A673 (cell line): Measurements from ENCODE around the gene CACNG4. TPM values are rescaled to one million over a fixed set of nuclear protein-coding genes. Genes with fewer than 3 reads are reported as not detected.

Experiments
- BruUV-seq: library from RNA; stranded (reverse); fragments of 400-500 nt; replicated peaks from 2 replicates; lab custom pipeline; 2021; lab: Mats Ljungman, UMichigan
- CTCF ChIA-PET: fragments of 300-600 bp; sonication (Branson Sonifier 250); formaldehyde crosslinking; loops from one replicate; lab custom pipeline; 2022; ENCODE audit warnings: antibody characterized with exemption; lab: Charles Lee
- POLR2A ChIA-PET: fragments of 300-600 bp; sonication (Branson Sonifier 250); formaldehyde crosslinking; loops from one replicate; lab custom pipeline; 2022; ENCODE audit warnings: antibody characterized with exemption; ENCODE audit not compliant: low non-redundant PET; lab: Charles Lee
- DNase-seq: peaks from one replicate; pipeline ENCODE4 v3.0.0-alpha.2; 2015; ENCODE audit warnings: low spot score
- H3K27ac ChIP-seq: fragments of 200-600 bp; sonication (generic); 2 replicates; pipeline ENCODE4 v1.5.1; 2016; ENCODE audit warnings: mixed run types, low read depth, mild to moderate bottlenecking, mixed read lengths, antibody characterized with exemption, low read length; ENCODE audit not compliant: poor library complexity, severe bottlenecking
- H3K27me3 ChIP-seq: fragments of 200-600 bp; sonication (generic); replicated peaks from 2 replicates; pipeline ENCODE4 v1.6.1; 2017; ENCODE audit warnings: mixed run types, low read depth, mild to moderate bottlenecking, mixed read lengths, antibody characterized with exemption, low read length; ENCODE audit not compliant: insufficient read depth, poor library complexity
- H3K36me3 ChIP-seq: fragments of 200-600 bp; sonication (generic); 2 replicates; pipeline ENCODE4 v1.6.1; 2016; ENCODE audit warnings: mixed run types, mild to moderate bottlenecking, mixed read lengths, antibody characterized with exemption, low read length; ENCODE audit not compliant: insufficient read depth, poor library complexity, severe bottlenecking
- H3K4me1 ChIP-seq: fragments of 200-600 bp; sonication (generic); 2 replicates; pipeline ENCODE4 v1.6.1; 2017; ENCODE audit warnings: mixed run types, mild to moderate bottlenecking, mixed read lengths, antibody characterized with exemption, low read length; ENCODE audit not compliant: insufficient read depth, poor library complexity, severe bottlenecking
- H3K4me3 ChIP-seq: fragments of 200-600 bp; sonication (generic); 2 replicates; pipeline ENCODE4 v1.5.1; 2016; ENCODE audit warnings: low read depth, mixed run types, mild to moderate bottlenecking, mixed read lengths, low read length; ENCODE audit not compliant: poor library complexity, severe bottlenecking
- H3K9me3 ChIP-seq: fragments of 200-600 bp; sonication (generic); 2 replicates; pipeline ENCODE4 v1.6.1; 2016; ENCODE audit warnings: mixed run types, low read depth, mild to moderate bottlenecking, mixed read lengths, antibody characterized with exemption, low read length; ENCODE audit not compliant: poor library complexity, severe bottlenecking
- CTCF ChIP-seq: fragments of 300-800, 200-600 bp; sonication (generic); conservative IDR thresholded peaks from 2 replicates; pipeline ENCODE4 v1.5.1; 2017; ENCODE audit warnings: low read depth, mild to moderate bottlenecking, antibody characterized with exemption, low read length, moderate library complexity, mixed read lengths
- EZH2 ChIP-seq: fragments of 200-600 bp; sonication (generic); IDR thresholded peaks from 2 replicates; pipeline ENCODE4 v1.6.1; 2017; ENCODE audit warnings: borderline replicate concordance, low read depth, mild to moderate bottlenecking, mixed read lengths, antibody characterized with exemption, low read length; ENCODE audit not compliant: poor library complexity, severe bottlenecking
- intact Hi-C: fragments of 100-400 bp; cut with micrococcal nuclease; formaldehyde crosslinking; loops from one replicate; pipeline ENCODE4 v1.10.0; 2022; ENCODE audit not compliant: unreplicated experiment
- total RNA-seq: library from RNA; stranded (reverse); gene quantifications from 2 replicates; pipeline ENCODE4 v1.2.3, GENCODE V29; 2021

The CACNG4 gene
- total RNA-seq, 1 experiment from 2014 or later, result 9.7 TPM

GRCh38 chr17:67015001-67015400 is 50.5 kb downstream of the CACNG4 start:
- Histone ChIP-seq H3K27me3 (no peaks in the 10 kb centered on the region), H3K36me3 (no peaks in the 10 kb centered on the region), H3K9me3 (no peaks in the 10 kb centered on the region), H3K27ac (no peak overlapping the region), H3K4me1 (no peaks in the 10 kb centered on the region), H3K4me3 (no peak overlapping the region)
- intact Hi-C loops, result no loop called here
- POLR2A ChIA-PET, result no interaction called here
- TF ChIP-seq EZH2, result no peak
- TF ChIP-seq CTCF, result no peak
- DNase-seq, result no peak
- CTCF ChIA-PET, result no interaction called here
- BruUV-seq, result no TSS peak

DNA sequence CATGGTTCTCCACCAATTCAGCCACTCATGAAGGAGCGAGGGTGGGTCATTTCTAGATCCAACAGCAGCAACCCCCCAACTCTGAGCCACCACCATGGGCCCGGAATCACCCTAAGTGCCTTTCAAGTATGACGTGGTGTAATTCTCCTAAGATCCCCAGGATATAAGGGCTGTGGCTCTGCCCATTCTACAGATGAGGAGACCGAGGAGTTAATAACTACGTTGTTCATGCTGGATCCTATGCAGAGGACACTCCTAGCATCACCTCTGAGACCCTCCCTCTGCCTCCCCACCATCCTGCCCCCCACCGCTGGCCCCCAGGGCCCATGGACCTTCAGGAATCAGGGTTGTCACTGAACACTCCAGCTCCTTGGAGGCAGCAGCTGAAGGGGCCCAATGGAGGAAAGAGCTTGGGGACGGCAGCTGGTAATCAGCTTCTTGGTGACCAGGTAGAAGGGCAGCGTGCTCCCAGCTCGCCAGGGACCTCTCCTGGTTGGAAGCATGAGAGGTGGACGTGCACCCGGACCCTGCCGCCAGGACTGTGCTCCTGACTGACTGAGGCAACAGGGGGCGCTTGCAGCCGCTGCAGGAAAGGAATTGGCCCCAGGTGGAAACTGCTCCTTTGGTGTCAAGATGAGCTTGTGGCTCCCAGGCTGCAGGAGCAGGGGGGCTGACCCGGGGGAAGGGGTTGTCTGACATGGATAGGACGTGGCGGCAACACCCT is 51.7 kb downstream of the CACNG4 start:
- Histone ChIP-seq H3K4me3 (no peak overlapping the region), H3K9me3 (no peaks in the 10 kb centered on the region), H3K27ac (no peak overlapping the region), H3K27me3 (no peaks in the 10 kb centered on the region), H3K36me3 (no peaks in the 10 kb centered on the region), H3K4me1 (no peaks in the 10 kb centered on the region)
- TF ChIP-seq EZH2 (no peak), CTCF (no peak)
- DNase-seq, result no peak
- intact Hi-C loops, result no loop called here
- POLR2A ChIA-PET, result no interaction called here
- BruUV-seq, result no TSS peak
- CTCF ChIA-PET, result no interaction called here

GRCh38 chr17:67017910-67018309 is 53.4 kb downstream of the CACNG4 start:
- ChIA-PET CTCF (no interaction called here), POLR2A (no interaction called here)
- Histone ChIP-seq H3K4me1 (no peaks in the 10 kb centered on the region), H3K4me3 (no peak overlapping the region), H3K27me3 (no peaks in the 10 kb centered on the region), H3K9me3 (no peaks in the 10 kb centered on the region), H3K27ac (no peak overlapping the region), H3K36me3 (no peaks in the 10 kb centered on the region)
- intact Hi-C loops, result no loop called here
- TF ChIP-seq CTCF (no peak), EZH2 (no peak)
- DNase-seq, result no peak
- no TSS peak for BruUV-seq
